ENCODE measurements around the gene EPN2.
"Not testable (repeated sequence)": the region's sequence is repeated elsewhere in the genome, so short reads cannot be mapped to it uniquely, and the experiment has no call there.

Gene EPN2

DNA sequence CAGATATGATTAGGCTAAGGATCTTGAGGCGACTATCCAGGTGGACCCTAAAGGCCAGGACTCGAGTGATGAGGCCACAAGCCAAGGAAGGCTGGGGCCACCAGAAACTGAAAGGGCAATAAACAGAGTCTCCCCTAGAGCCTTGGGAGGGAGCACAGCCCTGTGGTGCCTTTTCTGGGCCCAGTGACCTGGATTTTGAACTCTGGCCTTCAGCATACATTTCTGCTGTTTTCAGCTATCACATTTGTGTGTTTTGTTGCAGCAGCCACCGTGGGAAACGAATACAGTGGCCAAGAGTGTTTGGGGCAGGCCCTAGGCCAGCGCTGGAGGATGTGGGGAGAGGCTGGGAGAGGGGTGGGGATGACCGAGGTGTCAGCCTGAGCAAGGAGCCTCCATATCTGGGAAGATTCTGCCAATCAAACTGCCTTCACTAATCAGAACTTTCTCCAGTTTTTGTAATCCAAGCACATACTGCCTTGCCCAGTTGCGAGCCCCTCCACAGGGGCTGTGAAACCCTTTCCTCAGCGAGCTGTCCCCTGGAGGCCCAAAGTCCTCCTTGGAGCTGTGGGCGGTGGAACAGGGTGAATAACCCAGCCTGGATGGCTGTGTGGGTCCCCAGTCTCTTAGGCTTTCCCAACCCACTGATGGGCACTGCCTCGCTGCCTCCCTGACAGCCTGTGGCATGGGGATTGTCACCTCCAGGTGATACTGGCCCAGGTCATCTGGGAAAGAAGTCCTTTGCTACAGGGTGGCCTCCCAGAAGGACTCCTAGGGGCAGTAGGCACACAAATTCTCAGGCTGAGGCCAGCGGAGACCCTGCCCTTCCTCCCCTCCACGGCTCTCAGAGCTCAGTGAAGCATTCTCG, 108.6 kb downstream of the EPN2 start:
- DNase-seq (ENCODE audit: low read depth in 2 of 2): no peak

DNA sequence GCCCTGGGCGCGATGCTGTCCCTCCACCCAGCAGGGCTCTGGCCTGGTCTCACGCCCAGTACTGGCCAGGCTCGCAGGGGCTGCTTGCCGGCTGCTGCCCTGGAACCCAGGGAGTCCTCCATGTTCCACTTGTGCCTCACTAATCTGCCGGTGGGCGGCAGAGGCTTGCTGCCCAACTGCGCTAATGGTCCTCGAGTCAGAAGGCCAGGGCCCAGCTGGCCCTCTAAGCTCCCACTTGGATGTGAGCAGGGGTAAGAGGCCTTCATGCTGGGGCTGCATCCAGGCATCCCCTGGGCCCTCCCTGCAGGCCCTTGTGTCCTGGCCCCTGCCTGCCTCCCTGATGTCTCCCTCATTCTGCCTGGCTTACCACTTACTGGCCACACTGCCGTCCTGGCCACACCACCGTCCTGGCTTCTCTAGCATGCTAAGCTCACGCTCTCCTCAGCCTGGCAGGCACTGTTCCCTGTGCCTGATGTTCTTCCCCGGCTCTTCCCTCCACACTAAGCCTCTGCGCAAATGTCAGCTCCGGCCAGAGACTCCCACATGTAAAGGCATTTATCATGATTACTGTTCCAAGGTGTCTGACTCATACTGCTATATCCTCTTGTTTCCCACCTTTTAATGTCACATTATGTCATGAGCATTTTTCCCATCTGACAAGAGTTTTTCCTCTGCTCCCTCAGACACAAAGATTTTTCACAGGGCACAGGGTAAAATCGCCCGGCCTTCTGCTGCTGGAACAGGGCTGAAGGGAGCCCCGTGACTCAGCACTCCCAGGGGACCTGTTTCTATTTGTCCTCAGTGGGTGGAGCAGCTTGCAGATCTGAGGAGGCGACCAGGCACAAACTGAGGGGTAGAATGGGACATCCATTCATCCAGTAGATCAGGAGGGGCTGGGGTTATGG, 109.4 kb downstream of the EPN2 start:
- no peak for DNase-seq (ENCODE audit: low read depth in 2 of 2)

- DNase-seq (ENCODE audit: low read depth in 2 of 2): no peak
Measured at GRCh38 chr17:19347323-19348080, 110.3 kb downstream of the EPN2 start.

DNA sequence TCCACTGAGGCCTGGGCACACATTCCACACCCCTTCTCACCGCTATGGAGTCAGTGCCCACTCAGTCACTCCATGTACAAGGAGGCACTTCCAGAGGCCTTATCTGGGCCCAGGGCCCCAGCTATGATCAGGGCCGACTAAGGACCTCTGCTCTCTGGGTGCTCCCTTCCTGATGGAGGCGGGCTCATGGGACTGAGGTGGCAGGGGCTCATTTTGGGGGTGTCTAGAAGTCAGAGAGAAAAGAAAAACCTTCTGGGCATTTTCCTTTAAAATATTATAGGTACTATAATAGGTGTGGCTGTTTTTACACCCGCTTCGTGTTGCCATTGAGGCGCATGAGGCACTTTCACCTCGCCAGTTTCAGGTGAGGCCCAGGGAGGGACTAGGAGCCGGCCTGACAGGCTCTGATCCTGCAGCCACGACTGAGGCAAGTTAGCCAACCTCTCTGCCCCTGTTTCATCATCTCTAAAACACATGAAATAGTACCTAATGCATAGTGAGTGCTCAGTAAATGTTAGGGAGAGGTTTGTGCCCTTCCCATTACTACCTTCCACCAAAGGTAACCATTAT, 111.0 kb downstream of the EPN2 start:
- no peak for DNase-seq (ENCODE audit: low read depth in 2 of 2)

DNA sequence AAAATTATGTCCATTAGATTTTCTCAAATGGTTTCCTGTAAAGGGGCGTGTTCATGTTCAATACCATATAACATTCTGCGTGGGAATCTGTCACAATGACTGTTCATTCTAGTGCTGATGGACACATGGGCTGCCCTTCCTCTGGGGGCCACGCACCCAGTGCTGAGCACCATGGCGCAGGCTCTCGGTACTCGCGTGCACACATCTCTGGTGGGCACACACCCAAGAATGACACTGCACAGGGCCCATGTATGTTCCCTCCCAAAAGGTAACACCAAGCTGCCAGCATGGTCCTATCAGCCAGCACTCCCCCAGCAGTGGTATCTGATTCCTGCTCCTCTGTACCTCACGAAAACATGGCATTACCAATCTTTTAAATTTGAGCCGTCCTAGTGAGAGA, 111.6 kb downstream of the EPN2 start:
- no peak for DNase-seq (ENCODE audit: low read depth in 2 of 2)

- not testable (repeated sequence) for DNase-seq (ENCODE audit: low read depth in 2 of 2)
Measured at GRCh38 chr17:19353401-19353800, 116.2 kb downstream of the EPN2 start.

- DNase-seq (ENCODE audit: low read depth in 2 of 2): no peak
Measured at GRCh38 chr17:19354748-19355147, 117.6 kb downstream of the EPN2 start.

DNA sequence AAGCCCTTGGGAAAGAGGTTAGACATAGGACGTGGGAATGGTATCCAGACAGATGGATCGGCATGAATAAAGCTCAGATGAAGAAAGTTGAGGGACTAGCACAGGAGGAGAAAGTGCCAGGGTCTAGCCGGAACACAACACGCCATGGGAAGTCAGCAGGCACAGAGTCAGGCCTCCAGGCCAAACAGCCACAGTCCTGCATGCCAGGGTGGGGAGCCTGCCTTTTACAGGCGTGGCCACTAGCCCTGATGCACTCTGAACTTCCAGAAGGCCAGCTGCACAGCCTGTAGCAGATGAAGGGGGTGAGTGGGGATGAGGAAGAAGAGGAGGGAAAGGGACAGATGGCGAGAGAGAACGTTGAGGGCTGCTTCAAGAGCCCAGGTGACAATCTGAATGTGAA, 120.2 kb downstream of the EPN2 start:
- DNase-seq (ENCODE audit: low read depth in 2 of 2): no peak

DNA sequence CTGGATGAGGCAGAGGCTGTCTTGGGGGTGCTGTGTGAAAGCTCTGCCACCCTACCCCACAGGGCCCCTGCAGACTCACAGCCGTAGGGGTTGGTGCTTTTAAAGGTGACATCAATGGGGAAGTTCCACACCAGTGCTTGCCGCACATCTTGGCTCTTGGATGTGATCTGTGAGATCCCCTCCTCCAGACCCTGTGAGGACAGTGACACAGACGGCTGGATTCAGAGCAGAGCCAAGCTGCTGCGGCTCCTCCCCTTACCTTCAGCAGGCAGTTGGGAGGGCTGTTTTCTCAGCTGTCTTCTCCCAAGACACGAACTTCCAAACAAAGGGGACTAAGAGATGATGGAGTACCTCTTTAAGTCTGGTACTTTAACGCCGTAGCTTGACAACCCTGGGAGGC, 120.6 kb downstream of the EPN2 start:
- DNase-seq (ENCODE audit: low read depth in 2 of 2): no peak

GRCh38 chr17:19359151-19359550, 122.0 kb downstream of the EPN2 start:
- no peak for DNase-seq (ENCODE audit: low read depth in 2 of 2)

DNA sequence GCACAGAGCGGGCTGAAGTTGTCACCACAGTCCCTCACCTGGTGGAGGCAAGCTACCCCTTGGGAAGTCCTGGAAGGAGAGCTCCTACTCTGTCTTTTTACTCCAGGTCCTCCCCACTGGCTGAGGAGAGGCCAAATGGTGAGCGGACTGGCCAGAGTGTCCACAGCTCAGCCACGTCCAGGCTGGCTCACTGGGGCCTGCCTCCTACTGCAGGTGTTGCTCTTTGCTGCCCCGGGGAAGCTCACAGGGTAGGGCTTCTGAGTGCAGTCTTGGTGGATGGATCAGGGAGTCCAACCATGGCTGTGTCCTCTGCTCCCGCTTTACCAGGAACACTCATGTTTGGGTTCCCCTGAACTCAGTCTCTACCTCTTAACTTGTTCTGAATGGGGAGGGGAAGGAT, 122.7 kb downstream of the EPN2 start:
- no peak for DNase-seq (ENCODE audit: low read depth in 2 of 2)

DNA sequence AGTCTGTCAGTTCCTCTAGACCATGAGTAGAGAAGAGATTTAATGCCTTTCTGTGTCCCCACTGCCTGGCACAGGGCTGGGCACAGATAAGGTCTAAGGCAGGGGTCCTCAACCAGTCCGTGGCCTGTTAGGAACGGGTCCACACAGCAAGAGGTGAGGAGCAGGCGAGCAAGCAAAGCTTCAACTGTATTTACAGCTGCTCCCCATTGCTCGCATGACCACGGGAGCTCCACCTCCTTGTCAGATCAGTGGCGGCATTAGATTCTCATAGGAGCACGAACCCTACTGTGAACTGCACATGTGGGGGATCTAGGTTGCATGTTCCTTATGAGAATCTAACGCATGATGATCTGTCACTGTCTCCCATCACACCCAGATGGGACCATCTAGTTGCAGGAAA, 123.6 kb downstream of the EPN2 start:
- no peak for DNase-seq (ENCODE audit: low read depth in 2 of 2)

- DNase-seq (ENCODE audit: low read depth in 2 of 2): no peak
Measured at GRCh38 chr17:19361326-19361725, 124.2 kb downstream of the EPN2 start.

DNA sequence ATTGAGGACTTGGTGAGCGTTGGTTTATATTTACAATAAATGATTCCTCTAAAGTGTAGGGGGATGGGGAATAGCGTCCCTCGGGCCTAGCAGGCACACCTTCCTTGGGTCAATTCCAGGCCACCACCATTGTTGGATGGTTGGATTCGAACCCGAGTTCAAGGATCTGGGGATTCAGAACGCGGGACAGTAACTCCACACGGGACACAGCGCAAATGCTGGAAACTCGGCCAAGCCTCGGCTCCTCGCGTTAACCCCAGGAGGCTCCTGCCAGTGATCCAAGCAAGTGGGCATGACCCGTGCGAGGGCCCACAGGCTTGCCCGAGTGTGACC, 124.7 kb downstream of the EPN2 start:
- no peak for DNase-seq (ENCODE audit: low read depth in 2 of 2)

DNA sequence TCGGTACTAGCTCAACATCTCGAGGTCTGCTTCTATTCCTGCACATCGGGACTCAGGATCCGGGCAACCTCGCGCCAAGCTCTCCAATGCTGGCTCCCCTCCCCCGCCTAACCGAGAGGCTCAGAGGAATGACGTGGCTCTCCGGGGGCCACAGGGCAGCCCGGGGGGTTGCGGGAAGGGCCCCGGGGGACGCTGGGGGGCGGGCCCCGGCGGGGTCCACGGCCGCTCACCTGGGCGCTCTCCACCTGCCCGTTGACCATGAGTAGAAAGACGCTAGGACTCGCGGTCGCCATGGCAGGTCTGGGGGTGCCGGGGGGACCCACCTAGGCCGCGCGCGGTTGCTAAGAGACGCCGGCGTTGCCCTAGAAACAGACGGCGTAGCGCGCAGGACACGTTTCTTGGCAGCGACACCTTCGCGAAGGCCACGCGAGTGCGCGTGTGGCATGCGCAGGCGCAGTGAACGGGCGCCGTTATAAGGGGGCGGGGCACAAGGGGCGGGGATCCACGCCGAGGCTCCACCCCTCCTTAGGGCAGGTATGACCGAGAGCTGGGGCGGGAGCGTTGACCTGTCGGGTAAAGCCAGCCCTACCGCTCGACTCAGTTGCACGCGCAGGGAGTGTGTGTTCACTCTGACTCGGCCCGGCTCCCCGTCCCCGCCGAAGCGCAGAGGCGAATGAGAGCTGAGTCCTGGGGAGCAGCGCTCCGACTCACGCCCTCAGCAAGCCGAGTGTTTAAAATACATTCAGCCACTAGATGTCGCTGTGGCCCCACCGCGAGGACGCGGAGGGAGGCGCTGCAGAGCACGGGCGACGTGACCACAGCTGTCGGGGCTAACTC, 125.3 kb downstream of the EPN2 start, which contains the start of gene B9D1:
TSS of gene B9D1 (minus strand) at position 447 of the 837 bp plus-strand sequence. CDS start at position 293, 154 bp downstream.
- DNase-seq (ENCODE audit: low read depth in 2 of 2): peak; percentile 86 to 91

DNA sequence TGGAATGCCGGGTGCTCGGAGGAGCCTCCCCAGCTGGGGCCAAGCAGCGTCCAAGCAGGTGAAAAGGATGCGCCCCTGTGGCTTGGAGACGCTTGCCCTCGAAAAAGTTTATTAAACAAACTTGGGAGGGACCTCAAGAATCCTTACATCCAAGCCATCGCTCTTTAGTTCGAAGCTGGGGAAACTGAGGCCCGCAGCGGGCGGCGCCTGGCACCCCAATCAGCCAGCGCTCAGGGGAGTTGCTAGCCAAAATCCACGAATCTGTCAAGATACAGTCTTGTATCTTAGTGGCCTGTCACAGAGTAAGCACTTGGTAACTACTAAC, 125.9 kb downstream of the EPN2 start:
- no peak for DNase-seq (ENCODE audit: low read depth in 2 of 2)

DNA sequence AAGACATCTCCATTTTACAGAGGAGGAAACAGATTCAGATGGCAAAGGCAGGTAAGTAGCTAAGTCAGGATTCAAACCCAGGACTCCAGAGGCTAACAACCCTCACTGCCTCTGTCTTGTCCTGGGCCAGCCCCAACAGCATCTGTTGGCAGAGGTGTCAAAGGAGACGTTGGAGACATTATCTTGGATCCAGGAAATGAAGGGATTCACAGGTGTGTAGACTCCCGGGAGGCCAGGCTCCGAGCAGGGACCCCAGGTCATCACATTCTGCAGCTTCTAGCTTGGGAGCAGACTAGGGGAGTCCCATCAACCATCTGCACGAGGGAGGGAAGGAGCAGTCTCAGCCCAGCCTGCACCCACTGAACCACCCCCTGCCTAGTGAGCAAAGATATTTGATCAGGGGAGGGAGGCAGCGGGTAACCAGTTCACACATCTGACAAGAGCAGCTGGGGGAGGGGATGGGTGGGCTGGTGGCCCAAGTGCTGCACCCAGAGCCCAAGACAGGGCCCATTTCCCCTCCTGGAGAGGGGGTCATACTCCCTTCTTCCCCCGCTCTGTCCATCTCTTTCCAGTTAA, 126.4 kb downstream of the EPN2 start:
- DNase-seq (ENCODE audit: low read depth in 2 of 2): no peak

- no peak for DNase-seq (ENCODE audit: low read depth in 2 of 2)
Measured at GRCh38 chr17:19364699-19365498, 127.7 kb downstream of the EPN2 start.

DNA sequence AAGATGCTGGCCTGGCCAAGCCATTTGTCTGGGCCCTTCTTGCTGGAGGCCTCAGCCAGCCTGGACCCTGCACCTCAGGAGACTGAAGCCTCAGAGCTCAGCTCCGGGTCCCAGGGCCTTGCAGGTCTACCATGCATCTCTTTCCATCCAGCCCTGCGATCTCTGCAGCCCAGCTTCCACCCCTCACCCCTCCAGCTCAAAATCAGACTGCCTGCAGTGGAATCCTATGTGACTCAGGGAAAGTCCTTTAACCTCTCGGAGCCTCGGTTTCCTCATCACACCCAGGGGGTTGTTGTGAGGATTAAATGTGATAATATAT, 128.3 kb downstream of the EPN2 start:
- no peak for DNase-seq (ENCODE audit: low read depth in 2 of 2)

Measured in stimulated activated CD4-positive, alpha-beta T cell treated with anti-CD3 and anti-CD28 coated beads, Interleukin-4, amount 100 ng/mL, for 48 hours (primary cell).